Endothelial cell (in vitro differentiated cells): ENCODE measurements around the gene FARP1. TPM values are rescaled to one million over a fixed set of nuclear protein-coding genes. Genes with fewer than 3 reads are reported as not detected.

Experiments
- DNase-seq: peaks from one replicate; pipeline ENCODE4 v3.0.0; 2021; ENCODE audit warnings: low spot score
- H3K27ac Mint-ChIP-seq: one replicate; pipeline ENCODE4 v1.8.0; 2021; ENCODE audit warnings: mixed read lengths, inconsistent platforms; ENCODE audit not compliant: unreplicated experiment
- H3K27me3 Mint-ChIP-seq: one replicate; pipeline ENCODE4 v1.8.0; 2021; ENCODE audit warnings: mild to moderate bottlenecking, moderate library complexity, mixed read lengths, inconsistent platforms; ENCODE audit not compliant: unreplicated experiment
- H3K36me3 Mint-ChIP-seq: one replicate; pipeline ENCODE4 v1.8.0; 2021; ENCODE audit warnings: mild to moderate bottlenecking, low read depth, mixed read lengths, inconsistent platforms; ENCODE audit not compliant: unreplicated experiment
- H3K4me1 Mint-ChIP-seq: one replicate; pipeline ENCODE4 v1.8.0; 2021; ENCODE audit warnings: mild to moderate bottlenecking, mixed read lengths, inconsistent platforms; ENCODE audit not compliant: unreplicated experiment
- H3K4me3 Mint-ChIP-seq: one replicate; pipeline ENCODE4 v1.8.0; 2021; ENCODE audit warnings: mild to moderate bottlenecking, mixed read lengths, inconsistent platforms; ENCODE audit not compliant: unreplicated experiment
- H3K9me3 Mint-ChIP-seq: one replicate; pipeline ENCODE4 v1.8.0; 2021; ENCODE audit warnings: mixed read lengths, inconsistent platforms; ENCODE audit not compliant: unreplicated experiment
- total RNA-seq: library from RNA; stranded (reverse); fragmentation: NEBNext Ultra II Directional; extraction: Animal tissue kit (Norgen Biotek cat#: 25700); gene quantifications from one replicate; pipeline ENCODE4 v1.2.1, GENCODE V29; 2021; ENCODE audit not compliant: unreplicated experiment
- TF ChIP-seq, protein P1 (sequence below): fragments of 200-600 bp; sonication (generic); IDR thresholded peaks from one replicate; pipeline ENCODE4 v1.5.0; 2021; ENCODE audit warnings: antibody characterized with exemption; ENCODE audit not compliant: unreplicated experiment

The FARP1 gene
- total RNA-seq, 1 donor from 2014 or later = 167 TPM

DNA sequence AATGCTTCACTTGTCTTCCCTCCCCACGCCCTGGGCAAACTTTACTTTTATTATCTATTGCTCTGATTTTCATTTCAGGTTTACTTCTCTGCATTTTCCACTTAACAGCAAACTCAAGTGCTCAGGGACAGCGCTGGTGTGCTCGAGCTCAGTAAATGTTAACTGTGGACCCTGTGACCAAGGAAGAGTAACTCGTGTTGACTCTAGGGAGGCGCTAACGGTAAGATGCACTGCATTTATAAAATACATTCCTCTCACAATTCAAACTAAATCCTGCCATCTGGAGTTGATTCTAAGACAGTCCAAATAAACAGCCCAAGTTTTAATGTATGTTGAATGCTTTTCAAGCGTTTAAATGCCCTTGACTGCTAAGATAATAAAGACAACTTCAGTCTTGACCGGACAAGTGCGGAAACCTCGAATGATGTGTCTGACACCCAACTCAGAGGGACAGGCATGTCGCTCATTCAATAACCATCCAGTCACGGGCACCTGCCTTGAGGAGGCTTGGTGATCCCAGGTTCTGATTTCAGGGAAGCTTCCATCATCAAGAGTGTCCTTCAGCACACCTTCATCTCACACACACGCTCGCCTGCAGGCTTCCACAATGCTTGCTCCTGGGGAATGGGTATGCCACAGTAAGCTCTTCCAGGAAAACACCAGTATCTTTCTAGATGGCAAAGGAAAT is 340.9 kb downstream of the FARP1 start:
- H3K36me3 Mint-ChIP-seq = peaks cover 8% of the 10 kb centered on the region
- no peak for DNase-seq
- peak overlapping the region; percentile 70 for H3K27ac Mint-ChIP-seq
- peaks cover 6% of the 10 kb centered on the region for H3K27me3 Mint-ChIP-seq
- peaks cover 56% of the 10 kb centered on the region for H3K4me1 Mint-ChIP-seq
- TF ChIP-seq, protein P1, sequence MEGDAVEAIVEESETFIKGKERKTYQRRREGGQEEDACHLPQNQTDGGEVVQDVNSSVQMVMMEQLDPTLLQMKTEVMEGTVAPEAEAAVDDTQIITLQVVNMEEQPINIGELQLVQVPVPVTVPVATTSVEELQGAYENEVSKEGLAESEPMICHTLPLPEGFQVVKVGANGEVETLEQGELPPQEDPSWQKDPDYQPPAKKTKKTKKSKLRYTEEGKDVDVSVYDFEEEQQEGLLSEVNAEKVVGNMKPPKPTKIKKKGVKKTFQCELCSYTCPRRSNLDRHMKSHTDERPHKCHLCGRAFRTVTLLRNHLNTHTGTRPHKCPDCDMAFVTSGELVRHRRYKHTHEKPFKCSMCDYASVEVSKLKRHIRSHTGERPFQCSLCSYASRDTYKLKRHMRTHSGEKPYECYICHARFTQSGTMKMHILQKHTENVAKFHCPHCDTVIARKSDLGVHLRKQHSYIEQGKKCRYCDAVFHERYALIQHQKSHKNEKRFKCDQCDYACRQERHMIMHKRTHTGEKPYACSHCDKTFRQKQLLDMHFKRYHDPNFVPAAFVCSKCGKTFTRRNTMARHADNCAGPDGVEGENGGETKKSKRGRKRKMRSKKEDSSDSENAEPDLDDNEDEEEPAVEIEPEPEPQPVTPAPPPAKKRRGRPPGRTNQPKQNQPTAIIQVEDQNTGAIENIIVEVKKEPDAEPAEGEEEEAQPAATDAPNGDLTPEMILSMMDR = no peak
- H3K4me3 Mint-ChIP-seq = no peak overlapping the region
- H3K9me3 Mint-ChIP-seq = no peaks in the 10 kb centered on the region

DNA sequence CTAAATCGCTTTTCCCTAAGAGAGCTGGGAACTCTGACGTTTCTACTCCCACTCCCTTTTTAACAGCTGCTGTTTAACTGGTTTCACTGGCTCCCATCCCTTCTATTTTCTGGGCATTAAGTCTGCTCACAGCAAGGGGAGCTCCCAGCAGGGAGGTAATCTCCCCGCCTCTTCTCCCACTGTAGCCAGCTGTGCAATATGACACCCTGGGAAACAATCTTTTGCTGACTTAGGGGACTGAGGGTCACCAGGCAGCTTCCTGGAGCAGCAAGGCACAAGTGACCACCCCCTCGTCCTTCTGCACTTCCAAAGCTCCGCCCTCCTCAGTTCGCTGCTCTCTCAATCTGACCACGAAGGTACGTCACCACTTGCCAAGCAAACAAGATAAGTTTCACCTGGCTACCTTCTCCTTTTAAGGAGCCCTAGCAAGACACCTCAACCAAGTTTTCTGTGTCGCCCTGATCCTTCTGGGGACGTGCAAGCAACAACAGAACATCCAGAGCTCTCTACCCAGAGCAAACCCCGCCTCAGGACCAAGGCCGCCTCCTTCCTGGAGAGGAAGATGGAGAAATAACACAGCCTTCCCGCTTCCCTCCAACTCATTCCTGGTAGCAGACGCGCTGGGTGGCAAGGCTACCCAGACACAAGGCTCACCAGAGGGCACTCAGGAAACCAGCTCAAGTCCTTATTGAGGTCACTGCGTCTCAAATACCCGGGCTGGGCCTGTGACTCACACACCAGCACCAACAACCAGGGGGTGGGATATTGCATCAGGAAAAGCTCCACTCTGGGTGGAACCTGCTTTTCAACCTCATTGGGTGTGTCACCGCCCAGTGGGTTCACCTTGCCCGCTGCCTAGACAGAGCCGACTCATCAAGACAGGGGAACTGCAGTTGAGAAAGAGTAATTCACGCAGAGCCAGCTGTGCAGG is 341.7 kb downstream of the FARP1 start:
- Mint-ChIP-seq H3K36me3 (peaks cover 8% of the 10 kb centered on the region), H3K27ac (peak overlapping the region; percentile 70), H3K27me3 (peaks cover 3% of the 10 kb centered on the region), H3K9me3 (no peaks in the 10 kb centered on the region), H3K4me3 (no peak overlapping the region), H3K4me1 (peaks cover 55% of the 10 kb centered on the region)
- peak; percentile 38 for DNase-seq
- TF ChIP-seq, protein P1 = no peak

DNA sequence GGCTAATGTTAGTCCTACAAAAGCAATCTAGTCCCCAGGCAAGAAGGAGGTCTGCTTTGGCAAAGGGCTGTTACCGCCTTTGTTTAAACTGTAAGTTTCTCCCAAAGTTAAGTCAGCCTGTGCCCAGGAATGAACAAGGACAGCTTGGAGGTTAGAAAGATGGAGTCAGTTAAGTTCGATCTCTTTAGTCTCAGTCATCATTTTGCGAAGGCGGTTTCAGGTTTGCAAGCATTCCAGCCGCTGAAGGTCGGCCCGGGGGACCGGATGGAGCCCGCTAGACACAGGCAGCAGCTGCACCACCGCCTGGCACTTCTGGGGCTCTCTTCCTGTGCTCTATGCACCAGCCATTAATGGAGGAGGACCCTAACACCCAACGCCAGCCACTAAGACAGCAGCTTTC is 342.7 kb downstream of the FARP1 start:
- TF ChIP-seq, protein P1 = no peak
- peak overlapping the region; percentile 35 for H3K4me3 Mint-ChIP-seq
- H3K27me3 Mint-ChIP-seq = peaks cover 3% of the 10 kb centered on the region
- peak overlapping the region; percentile 77 for H3K27ac Mint-ChIP-seq
- H3K9me3 Mint-ChIP-seq = no peaks in the 10 kb centered on the region
- peaks cover 8% of the 10 kb centered on the region for H3K36me3 Mint-ChIP-seq
- no peak for DNase-seq
- peaks cover 58% of the 10 kb centered on the region for H3K4me1 Mint-ChIP-seq

DNA sequence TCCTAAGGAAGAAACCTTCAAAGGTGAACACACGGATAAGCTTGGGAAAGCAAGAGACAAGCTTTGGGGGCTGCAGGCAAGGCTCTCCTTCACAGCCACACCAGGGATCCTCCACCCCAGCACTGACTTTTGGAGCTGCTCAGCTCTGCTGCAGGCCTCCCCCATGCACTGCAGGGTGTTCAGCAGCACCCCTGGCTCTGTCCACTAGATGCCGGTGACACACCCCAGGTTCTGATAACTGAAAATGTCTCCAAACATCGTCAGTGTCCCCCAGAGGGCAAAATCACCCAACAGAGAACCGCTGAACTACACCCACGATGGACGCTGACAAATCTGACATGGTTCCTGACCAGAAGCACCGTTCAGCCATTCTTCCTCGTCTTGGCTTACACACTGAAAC is 343.5 kb downstream of the FARP1 start:
- Mint-ChIP-seq H3K4me1 (peaks cover 65% of the 10 kb centered on the region), H3K27ac (no peak overlapping the region), H3K27me3 (peaks cover 6% of the 10 kb centered on the region), H3K4me3 (no peak overlapping the region), H3K36me3 (peaks cover 8% of the 10 kb centered on the region), H3K9me3 (no peaks in the 10 kb centered on the region)
- no peak for DNase-seq
- TF ChIP-seq, protein P1 = no peak

DNA sequence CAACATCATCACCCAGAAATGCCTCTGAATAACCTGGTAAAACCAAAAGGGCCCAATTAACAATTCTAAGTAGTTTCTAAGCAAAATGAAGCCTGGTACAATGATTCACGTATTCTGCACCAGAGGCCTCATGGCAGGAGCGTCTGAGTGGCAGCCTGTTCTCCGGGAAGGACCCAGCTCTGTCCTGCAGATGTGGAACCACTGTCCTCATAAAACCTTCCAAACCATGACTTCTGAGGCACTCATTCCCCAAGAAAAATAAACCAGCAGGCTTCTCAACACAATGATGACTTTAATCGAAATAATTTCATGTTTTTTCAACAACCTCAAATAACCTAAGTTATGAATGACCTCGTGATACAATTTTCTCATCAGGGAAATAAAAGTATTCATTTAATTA is 344.1 kb downstream of the FARP1 start:
- H3K4me3 Mint-ChIP-seq = no peak overlapping the region
- DNase-seq = no peak
- H3K27ac Mint-ChIP-seq = no peak overlapping the region
- H3K4me1 Mint-ChIP-seq = peaks cover 71% of the 10 kb centered on the region
- TF ChIP-seq, protein P1 = no peak
- peaks cover 6% of the 10 kb centered on the region for H3K27me3 Mint-ChIP-seq
- H3K9me3 Mint-ChIP-seq = no peaks in the 10 kb centered on the region
- H3K36me3 Mint-ChIP-seq = peaks cover 8% of the 10 kb centered on the region
